ENCODE results near the gene RHNO1.

Gene RHNO1, protein sequence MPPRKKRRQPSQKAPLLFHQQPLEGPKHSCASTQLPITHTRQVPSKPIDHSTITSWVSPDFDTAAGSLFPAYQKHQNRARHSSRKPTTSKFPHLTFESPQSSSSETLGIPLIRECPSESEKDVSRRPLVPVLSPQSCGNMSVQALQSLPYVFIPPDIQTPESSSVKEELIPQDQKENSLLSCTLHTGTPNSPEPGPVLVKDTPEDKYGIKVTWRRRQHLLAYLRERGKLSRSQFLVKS

DNA sequence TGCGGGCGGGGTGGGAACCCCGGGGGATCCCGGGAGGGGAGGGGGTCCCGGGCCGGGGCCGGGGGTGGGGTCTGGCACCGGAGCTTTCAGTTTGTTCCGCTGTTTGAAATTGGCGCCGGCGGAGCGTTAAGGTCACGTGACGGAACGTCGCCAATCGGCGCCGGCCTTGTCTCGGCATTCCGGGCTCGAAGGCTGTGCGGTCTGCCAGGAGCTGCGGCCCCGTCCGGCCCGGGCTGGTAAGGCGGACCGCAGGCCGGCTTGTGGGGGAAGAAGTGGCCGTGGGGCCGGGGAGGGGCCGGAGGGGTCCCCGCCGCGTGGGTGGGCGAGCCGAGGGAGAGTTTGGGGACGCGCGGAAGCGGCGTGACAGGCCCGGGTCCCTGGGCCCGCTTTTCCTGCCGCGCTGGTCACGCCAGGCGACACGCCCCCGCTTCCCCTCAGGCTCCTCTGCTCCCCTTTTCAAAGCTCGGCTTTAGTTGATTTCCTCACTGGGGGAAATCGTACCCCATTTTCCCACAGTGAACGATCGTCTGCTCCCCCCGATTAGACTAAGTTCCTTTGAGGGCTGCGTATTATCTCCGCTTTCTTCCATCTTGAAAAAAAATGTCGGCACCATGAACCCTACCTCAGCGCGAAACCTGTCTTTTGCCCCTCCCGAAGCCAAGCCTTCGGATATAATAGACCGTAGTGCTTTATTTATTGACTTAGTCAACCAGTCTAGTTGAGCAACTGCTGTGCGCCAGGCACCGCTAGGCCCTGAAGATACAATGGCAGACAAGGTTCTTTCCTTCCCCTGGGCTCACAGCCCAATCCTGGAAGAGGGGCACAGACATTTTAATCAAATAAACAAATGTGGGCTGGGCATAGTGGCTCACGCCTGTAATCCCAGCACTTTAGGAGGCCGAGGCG is at the start of gene RHNO1, which contains the start of gene FOXM1:
Gene RHNO1, plus strand, starts transcription at position 177 of the 906 bp plus-strand sequence. CDS start 8,144 bp downstream, outside the sequence.
Gene FOXM1, minus strand, starts transcription at position 128 of the 906 bp plus-strand sequence. CDS start 2,696 bp downstream, outside the sequence.
- DNase-seq, result peak; percentile 81

DNA sequence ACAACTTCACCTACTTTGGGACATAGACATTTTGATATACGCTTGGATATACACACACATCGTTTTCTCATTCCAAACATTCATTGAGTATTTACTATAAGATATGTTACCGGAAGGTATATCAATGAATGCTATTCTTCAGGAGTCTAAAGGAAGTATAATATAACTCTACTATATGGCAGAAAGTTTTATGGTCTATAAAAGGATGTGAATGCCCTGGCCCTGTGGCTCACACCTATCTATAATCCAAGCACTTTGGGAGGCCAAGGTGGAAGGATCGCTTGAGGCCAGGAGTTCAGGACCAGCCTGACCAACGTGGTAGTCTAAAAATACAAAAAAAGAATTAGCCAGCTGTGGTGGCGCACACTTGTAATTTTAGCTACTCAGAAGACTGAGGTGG is 47.7 kb upstream of the RHNO1 start:
- no peak for DNase-seq

DNA sequence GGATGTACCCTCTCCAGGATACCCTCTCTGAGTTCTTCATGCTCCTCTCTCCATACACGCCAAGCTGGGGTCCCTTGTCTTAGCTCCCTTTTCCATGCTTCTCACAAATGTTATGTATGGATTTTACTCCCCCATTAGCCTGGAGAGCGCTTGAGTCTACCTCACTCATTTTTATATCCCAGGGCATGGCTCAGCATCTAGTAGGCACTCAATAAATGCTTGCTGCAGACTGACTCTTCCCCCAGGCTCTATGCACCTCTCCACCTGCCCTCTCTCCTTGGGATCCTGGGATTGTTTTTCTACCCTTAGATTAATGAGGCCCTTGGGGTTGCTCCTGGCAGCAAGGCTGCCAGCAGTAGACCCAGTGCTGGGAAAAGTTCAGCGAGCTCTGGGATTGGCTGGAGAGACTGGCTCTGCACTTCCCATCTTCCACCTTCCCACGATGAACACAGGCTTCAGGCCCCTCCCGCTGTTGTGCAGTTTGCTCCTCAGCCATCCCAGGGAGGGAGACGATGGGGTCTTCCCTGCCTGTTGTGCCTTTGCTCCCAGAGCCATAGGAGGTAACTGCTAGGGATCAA is 44.4 kb upstream of the RHNO1 start:
- DNase-seq, result peak; percentile 73

DNA sequence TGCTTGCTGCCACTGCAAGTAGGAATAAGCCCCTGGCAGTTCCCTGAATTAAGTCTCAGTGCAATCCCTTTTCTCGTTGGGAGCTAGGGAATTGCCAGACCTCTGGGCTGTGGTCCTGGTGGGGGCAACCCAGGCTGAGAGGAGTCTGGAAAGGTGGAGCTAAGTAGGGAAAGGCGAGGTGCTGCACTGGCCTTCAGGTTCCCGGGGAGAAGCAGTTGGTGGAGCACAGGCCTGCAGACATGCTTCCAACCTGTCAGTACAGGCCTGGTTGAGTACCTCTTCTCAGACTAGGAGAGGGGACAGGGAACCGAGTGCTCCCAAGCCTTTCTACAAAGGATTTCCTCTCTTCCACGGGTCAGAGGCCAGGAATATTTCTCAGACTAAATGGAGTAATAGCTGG is 43.7 kb upstream of the RHNO1 start:
- peak; percentile 41 for DNase-seq

DNA sequence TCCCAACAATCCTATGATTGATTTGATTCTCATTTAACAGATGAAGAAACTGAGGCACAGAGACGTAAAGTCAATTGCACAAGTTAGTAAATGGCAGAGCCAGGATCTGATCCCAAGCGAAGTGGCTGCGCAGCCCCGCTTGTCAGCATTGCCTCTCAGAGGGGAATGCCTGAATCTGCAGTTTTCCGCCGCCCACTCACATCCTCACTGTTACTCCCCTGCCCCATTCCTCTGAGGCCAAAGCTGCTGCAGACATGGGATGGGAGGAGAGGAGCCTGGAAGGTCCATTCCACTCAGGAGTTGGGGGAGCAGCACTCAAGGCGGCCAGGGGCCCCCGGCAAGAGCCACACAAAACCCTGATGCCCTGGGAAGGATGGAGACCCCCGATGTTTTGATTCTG is 43.2 kb upstream of the RHNO1 start:
- DNase-seq, result no peak

DNA sequence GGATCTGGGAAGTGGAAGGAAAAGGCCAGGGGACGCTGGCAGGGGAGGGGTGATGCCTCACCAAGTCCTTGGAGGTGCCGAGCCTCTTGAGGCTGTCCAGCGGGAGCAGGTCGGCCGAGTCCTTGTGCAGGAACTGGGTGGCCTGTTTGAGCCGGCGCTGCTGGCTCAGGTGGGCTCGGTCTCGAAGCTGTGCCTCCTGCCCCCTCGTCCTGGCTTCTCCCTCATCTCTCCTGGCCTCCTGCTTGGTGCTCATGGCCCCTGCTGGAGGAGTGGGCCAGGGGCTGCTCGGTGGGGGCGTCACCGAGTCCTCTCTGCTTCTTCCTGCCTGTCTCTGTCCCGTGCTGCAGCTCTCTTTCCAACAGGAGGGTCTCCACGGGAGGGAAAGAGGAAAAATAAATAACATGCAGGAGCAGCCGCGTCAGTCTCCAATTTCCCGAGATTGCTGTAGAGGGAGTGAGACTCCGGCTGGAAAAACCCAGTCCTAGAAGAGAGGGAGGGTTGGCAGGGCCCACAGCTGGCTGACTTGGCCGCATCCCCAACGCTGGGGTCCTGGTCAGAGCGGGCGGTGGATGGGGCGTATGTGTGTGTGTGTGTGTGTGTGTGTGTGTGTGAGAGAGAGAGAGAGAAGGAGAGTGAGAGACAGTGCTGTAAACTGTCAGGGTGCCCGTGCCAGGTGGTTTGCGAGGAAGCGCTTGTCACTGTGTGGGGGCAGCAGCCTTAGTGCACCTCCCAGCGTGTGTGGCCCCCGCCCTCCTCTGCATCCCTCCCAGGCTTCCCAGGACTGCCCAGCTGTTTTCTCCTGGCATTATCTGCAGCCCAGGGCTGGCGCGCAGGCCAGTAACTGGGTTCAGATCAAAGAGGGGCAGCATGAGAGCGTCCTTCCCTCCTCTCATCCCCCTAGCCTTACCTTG is 42.2 kb upstream of the RHNO1 start, which contains the start of gene NRIP2:
Gene NRIP2, minus strand, starts transcription at position 455 of the 911 bp plus-strand sequence. Its CDS starts 52 bp downstream, at position 403.
- peak; percentile 80 for DNase-seq

DNA sequence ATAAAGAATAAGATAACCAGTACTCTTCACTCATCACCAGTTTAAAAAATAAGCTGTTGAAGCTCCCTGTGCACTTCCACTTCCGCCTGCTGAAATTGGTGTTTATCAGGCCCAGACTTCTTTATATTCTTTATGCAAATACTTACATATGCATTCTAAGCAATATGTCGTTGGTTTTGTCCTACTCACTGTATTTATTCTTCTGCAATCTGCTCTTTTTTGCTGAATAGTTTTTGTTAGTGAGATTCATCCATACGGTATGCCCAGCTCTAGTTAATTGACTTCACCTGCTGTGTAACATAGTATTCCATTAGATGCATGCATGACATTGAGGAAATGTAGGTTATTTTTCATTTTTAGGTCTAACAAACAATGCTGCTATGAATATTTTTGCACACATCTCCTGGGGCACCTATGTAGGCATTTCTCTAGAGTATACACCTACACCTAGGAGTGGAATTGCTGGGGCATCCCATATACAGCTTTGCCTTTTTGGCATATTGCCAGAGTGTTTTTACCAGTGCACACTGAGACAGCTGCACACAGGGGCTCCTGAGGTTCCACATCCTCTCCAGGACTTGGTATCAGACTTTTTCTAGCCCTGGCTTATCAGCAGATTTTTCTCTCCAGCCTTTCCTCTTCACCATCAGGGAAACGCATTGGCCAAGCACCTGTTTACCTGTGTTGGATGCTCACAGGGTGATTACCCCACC is 41.2 kb upstream of the RHNO1 start:
- peak; percentile 79 for DNase-seq

DNA sequence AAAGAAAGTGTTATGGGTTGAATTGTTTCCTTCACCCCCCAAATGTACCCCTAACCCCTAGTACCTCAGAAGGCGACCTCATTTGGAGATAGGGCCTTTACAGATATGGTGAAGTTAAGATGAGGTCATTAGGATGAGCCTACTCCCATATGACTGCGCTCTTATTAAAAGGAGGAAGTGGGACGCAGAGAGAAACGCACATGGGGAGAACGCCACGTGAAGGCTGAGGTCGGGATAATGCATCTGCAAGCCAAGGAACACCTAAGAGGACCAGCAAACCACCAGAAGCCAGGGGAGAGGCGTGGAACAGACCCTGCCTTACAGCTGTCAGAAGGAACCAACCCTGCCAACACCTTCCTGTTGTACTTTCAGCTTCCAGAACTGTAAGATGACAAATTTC is 40.4 kb upstream of the RHNO1 start:
- DNase-seq, result no peak

DNA sequence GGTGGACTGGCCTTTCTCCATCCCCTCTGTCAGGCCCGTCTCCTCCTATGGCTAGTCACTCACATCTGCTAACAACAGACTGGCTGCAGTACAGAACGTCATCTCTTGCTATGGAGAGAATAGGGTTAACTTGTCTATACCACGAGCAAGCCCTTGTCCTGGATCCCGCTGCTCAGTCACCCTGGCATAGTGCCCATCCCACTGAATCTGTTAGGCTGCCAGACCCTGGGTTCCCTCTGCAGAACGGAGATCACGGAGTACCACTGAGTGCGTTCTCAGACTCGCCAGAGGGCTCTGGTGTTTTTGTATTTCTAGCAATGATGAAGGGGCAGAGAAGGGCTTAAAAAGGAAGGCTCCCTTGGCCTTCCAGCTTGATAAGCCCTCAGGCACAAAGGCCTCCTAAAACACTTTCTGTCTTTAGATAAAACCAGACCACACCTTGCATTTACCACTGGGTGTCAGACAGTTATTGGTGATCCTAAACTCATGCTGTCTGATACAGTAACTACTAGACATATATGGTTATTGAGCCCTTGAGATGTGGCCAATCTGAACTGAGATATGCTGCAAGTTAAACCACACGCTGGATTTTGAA is 35.9 kb upstream of the RHNO1 start:
- no peak for DNase-seq

DNA sequence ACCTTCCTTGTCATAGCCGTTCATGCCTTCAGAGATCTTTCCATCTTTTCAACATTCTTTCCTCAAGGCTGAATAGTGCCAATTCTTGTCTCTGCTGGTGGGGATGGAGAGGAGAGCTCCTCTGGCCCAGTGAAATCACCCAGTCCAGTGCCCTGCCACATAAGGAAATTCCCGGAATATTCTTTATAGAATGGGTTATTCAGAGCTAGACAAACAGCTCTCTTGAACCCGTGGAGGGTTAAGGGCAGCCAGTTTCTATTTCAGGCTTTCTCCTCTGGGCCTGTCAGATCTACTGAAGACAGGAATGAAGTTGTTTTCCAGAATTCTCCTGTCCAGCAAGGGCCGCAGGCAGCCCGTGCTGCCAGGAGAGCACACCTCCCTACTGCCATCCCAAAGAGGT is 34.1 kb upstream of the RHNO1 start:
- no peak for DNase-seq

DNA sequence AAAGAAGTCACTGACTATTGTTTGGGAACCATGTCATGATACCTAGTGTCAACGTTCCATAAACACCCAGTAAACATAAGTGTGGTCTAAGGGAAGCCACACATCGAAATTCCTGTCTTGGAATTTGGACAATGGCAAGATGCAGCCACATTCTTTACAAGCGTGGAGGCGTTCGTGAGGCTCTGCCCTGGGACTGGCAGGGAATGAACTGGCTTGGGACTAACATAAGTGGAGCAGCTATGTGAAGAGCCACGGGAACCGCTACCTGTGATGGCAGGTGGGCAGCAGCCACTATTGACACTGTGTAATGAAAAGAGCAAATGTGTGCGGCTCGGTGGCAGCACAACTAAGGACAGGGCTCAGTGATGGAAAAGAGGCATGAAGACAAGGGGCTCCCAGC is 32.2 kb upstream of the RHNO1 start:
- no peak for DNase-seq

DNA sequence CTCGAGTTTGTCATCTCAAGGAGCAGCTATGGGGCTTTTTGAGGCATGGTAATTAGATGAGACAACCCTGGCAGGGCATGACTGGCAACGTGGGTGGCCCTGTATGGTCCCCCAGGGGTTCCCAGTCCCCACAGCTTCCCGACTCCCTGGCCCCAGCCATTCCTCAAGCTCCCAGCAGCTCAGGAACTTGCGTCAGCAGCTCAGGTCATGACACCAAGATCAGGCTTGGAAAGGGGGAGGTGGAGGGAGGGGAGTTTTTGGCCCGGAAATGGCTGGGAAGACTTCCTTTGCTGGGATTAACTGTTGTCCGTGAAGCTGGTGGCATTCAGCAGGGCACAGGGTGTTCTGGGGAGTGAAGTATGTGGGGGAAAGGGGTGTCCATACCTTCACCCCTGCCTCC is 31.7 kb upstream of the RHNO1 start:
- no peak for DNase-seq

DNA sequence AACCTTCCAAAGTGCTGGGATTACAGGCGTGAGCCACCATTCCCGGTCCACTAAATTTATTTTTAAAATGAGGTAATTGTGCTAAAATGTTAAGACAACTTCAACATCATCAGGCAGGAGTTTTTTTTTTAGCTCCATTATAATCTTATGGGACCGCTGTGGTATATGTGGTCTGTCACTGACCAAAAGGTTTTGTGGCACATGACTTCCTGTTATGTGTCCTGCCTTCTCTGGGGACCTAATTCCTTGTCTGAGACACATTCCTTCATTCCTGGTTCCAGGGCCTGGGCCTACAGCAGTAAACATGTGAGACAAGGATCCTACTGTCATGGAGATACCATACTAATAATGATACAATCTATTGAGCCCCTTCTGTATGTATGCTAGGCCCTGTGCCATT is 25.1 kb upstream of the RHNO1 start:
- no peak for DNase-seq

DNA sequence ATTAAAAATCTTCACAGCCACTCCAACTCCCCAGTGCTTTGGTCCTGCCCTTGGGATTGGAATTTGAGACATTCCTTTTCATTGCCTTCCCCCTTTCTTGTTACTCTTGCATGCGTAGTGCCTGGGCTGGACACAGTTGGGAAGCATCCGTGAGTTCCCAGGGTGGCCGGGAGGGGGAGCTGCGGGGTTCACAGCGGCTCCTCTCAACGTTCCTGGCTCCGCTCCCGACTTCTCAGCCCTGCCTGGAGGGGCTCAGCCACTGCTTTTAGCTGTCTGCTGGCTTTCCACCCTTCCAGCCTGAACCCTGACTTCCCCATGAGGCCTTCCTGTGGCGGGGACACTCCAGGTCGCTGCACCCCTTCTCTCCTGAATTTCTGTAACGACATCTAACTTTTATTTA is 23.4 kb upstream of the RHNO1 start:
- DNase-seq, result peak; percentile 58

DNA sequence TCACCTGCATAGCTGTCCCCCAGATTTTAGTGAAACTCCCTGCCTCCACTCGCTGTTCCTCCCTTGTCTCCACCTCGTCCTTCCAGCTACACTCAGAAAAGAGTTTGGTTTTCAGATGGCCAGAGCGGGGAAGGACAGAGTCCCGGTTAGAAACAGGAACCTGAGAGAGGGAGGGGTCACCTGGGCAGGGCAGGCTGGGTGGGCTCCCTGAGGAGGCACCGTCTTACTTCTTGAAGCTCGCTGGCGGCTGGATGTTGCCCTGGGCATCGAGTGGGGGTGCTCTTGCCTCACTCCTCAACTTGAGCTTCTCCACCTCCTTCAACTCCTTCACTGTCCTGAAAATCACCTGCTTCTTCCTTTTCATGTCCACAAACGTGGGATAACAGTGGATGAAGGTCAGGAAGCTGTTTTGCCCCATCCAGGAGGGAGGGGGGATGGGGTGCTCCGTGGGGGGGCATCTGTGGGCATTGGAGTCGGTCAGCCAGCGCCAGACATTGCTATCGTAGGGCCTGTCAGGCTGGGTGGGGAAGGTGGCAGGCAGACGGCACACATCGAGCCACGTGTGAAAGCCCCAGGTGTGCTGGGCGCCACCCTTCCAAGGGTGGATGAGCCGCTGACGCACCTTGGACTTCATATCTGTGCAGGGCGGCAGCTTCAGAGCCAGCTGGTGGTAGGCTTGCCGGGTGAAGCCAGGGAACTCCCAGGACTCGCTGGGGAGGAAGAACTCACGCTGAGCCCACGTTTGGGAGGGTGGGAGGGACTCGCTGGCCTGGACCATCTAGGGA is 22.2 kb upstream of the RHNO1 start:
- DNase-seq, result no peak

DNA sequence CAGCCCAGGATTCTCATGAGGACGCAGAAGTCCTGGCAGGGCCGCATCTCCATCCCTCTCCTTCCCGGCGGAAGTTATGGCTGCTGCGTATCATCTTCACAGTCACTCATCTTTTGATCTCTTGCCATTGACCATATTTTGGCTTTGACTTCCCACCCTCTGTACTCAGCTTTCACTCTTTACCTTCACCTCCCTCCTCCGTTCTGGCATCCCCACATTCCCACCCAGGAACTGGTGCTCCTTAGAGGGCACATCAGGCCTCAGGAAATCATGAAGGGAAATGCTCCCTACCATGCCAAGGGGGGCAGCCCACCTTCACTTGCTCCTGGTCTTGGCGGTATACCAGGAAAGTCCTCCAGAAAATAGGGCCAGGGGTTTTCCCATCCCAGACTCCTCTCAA is 21.5 kb upstream of the RHNO1 start:
- no peak for DNase-seq

DNA sequence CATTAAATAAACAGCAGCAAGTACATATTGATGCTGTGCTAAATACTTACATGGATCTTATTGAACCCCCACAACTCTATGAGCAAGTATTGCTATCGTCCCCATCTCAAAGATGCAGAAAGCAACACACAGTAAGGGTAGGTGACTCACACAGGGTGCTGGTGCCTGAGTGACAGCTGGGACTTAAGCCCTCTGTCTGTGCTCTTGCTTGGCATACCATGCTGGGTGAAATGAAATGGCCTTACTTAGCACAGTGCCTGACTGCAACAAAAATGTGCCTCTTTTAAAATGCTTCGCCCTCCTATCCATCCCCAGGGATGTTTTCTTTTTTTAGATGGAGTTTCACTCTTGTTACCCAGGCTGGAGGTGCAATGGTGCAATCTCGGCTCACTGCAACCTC is 21.0 kb upstream of the RHNO1 start:
- DNase-seq, result no peak

DNA sequence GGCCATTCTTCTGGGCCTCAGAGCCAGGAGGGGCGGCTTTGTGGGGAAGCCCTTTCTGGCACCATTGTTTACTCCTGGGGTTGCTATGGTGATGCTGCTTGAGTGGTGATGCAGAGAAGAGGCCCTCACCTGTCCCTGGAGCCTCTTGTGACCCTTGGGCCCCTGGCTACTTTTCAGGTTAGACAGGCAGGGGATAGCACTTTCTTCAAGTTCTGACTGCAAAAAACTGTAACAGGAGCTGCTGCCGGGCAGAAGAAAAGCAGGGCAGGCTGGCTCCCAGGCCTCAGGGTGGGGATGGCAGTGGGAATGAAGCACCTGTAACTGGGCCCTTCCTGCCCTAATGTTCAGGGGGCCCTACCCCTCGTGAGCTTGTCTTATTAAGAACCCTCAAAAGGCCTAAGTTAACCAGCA is 20.0 kb upstream of the RHNO1 start, which contains the start of gene TEX52:
Gene TEX52, minus strand, starts transcription at position 19 of the 411 bp plus-strand sequence. Its CDS starts 13 bp downstream, at position 6.
- no peak for DNase-seq

DNA sequence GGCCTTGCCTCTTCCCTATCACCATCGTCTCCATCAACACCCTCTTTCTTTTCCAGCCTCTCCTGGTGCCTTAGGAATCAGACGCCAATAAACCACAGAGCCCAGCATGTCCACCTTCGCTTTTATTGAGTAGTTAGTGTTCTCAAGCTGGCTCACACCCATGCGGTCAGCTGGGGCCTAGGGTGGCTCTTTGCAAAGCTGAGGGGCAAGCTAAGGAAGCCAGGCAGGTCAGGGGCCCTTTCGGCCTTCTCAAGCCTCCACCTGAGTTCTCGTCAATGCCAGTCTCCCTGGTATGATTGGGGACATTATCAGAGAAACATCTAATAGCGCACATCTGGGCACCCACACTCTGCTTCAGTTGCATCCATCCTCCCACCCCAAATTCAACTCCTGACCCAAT is 19.4 kb upstream of the RHNO1 start:
- DNase-seq, result no peak

DNA sequence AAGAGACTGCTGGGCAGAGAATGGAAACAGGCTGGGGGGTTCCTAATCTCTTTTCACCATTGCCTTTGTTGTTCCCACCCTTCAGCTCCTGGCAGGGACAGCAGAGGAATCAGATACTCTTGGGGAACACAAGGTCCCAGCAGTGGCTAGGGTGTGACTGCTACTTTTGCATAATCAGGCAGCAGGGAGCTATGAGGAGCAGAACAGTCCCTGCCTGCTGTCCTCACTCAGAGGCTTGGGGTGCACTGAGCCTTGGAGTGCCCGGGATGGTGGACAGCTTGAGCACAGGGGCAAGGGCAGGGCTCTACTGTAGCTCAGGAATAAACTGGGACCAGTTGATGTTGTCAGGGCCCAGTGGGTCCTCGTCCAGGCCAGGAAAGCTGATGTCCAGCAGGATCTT is 18.7 kb upstream of the RHNO1 start:
- DNase-seq, result no peak
